Spleen (tissue), 7 donors: ENCODE measurements around the gene C1orf53.

Experiments
- CTCF ChIP-seq, 11 experiments: fragments of 200-600 bp in 7 of 11; fragments of 450-650 bp in 4 of 11; sonication (generic) in 4 of 11; IDR thresholded peaks in 8 of 11; conservative IDR thresholded peaks in 3 of 11; 1 replicate in 7 of 11; 2 replicates in 4 of 11; pipeline versions ENCODE4 v1.4.0 to v1.8.0; 2016 to 2021; ENCODE audit warnings: antibody characterized with exemption in 11 of 11, inconsistent platforms in 4 of 11, mild to moderate bottlenecking in 1 of 11
- POLR2A ChIP-seq, 3 donors: fragments of 450-650 bp; IDR thresholded peaks; one replicate each; pipeline ENCODE4 v1.5.1; 2017; ENCODE audit warnings: antibody characterized with exemption in 3 of 3, mild to moderate bottlenecking in 1 of 3
- POLR2AphosphoS5 ChIP-seq, 3 donors: sonication (generic); formaldehyde crosslinking; IDR thresholded peaks; one replicate each; pipeline ENCODE4 v1.5.1; 2017; ENCODE audit warnings: antibody characterized with exemption in 3 of 3
- donor health status: DM: no; HTN: no; CAD: no; lungs with moderate emphysema.
- donor health status: DM: no; HTN: no; CAD: no.
- donor health status: DM: no; HTN: no; CAD: no.

- TF ChIP-seq POLR2A (IDR thresholded peaks at IDR 0.05) (no peak), CTCF (IDR thresholded peaks at IDR 0.05 in 8 of 11, conservative IDR thresholded peaks at IDR 0.05 in 3 of 11) (no peak), POLR2AphosphoS5 (IDR thresholded peaks at IDR 0.05) (no peak)
These were observed 725 bp downstream of the C1orf53 start for GRCh38 chr1:197903196-197903514.
